K562 (cell line): ENCODE measurements around the gene ZSCAN29. TPM values are rescaled to one million over a fixed set of nuclear protein-coding genes. Genes with fewer than 3 reads are reported as not detected.
A peak's percentile ranks its signal among the peaks of the same experiment; 100 is the strongest.

ENCODE experiments used
- ESRRA ChIP-seq: fragments of 450-650 bp; IDR thresholded peaks from 2 replicates; pipeline ENCODE4 v1.6.1; 2014; ENCODE audit warnings: low read depth, mild to moderate bottlenecking, moderate library complexity, borderline replicate concordance
- MEF2A ChIP-seq: IDR thresholded peaks from 2 replicates; pipeline ENCODE4 v1.6.1; 2011; ENCODE audit warnings: low read depth, mild to moderate bottlenecking, low read length, moderate library complexity; ENCODE audit not compliant: control insufficient read depth
- NFE2L1 ChIP-seq: fragments of 450-650 bp; IDR thresholded peaks from 2 replicates; pipeline ENCODE4 v1.6.1; 2016; ENCODE audit warnings: missing genetic modification characterization, low read depth, mild to moderate bottlenecking, missing compliant biosample characterization, moderate library complexity, borderline replicate concordance
- PHF8 ChIP-seq: fragments of 200-600 bp; sonication (generic); IDR thresholded peaks from 2 replicates; pipeline ENCODE4 v1.6.1; 2012; ENCODE audit warnings: mixed run types, mild to moderate bottlenecking, inconsistent platforms, low read length, moderate library complexity, borderline replicate concordance
- RBM14 ChIP-seq: fragments of 200-400 bp; formaldehyde crosslinking; IDR thresholded peaks from 2 replicates; pipeline ENCODE4 v1.6.1; 2018; ENCODE audit warnings: low read depth, mild to moderate bottlenecking, low read length, moderate library complexity, borderline replicate concordance; ENCODE audit not compliant: insufficient read depth
- REST ChIP-seq, 2 experiments: fragments of 450-650 bp; formaldehyde crosslinking in 1 of 2; IDR thresholded peaks; 2 replicates each; pipeline versions ENCODE4 v1.4.0 to v1.6.1; 2014 to 2020; ENCODE audit warnings: mild to moderate bottlenecking in 2 of 2, borderline replicate concordance in 1 of 2, low read depth in 1 of 2
- TBP ChIP-seq: optimal IDR thresholded peaks from 2 replicates; pipeline ENCODE3; 2011; ENCODE audit warnings: low read depth, low read length, improper control_type of control experiment
- ZFPM2 ChIP-seq: fragments of 250-450 bp; sonication (Bioruptor Pico); IDR thresholded peaks from 2 replicates; pipeline ENCODE4 v1.5.1; 2022; ENCODE audit warnings: mild to moderate bottlenecking
- ZNF12 ChIP-seq: sonication (generic); formaldehyde crosslinking; IDR thresholded peaks from 2 replicates; pipeline ENCODE4 v1.4.0; 2020; ENCODE audit warnings: mild to moderate bottlenecking, missing genetic modification reagents
- ZNF282 ChIP-seq: sonication (generic); formaldehyde crosslinking; IDR thresholded peaks from 2 replicates; pipeline ENCODE4 v1.8.1; 2023; ENCODE audit warnings: missing genetic modification reagents
- ZNF395 ChIP-seq: fragments of 200-800 bp; sonication (Bioruptor generic); IDR thresholded peaks from 2 replicates; pipeline ENCODE4 v1.6.1; 2017; ENCODE audit warnings: missing genetic modification characterization, missing compliant biosample characterization
- ZNF77 ChIP-seq: fragments of 250-450 bp; sonication (Bioruptor Pico); IDR thresholded peaks from 2 replicates; pipeline ENCODE4 v1.5.0; 2020
- polyA plus RNA-seq, 8 experiments: library from polyadenylated mRNA; depleted of rRNA in 4 of 8; stranded (reverse) in 5 of 8; unstranded in 3 of 8; fragments of >200 nt; fragmentation: Nextera tagmentation in 2 of 8; fragmentation: Illumina TruSeq in 1 of 8; extraction: Ambion mirVana in 2 of 8; extraction: Trizol in 1 of 8; gene quantifications; 2 replicates each; pipeline versions ENCODE4 v1.2.1 to v1.2.3, GENCODE V29; 2011 to 2014; ENCODE audit warnings: inconsistent platforms in 1 of 8, missing spikeins in 1 of 8
- total RNA-seq, 7 experiments: library from RNA; depleted of rRNA in 6 of 7; stranded (reverse); fragments of >200 nt in 6 of 7; fragmentation: Illumina TruSeq in 2 of 7; extraction: Trizol in 2 of 7; gene quantifications; 2 replicates each; pipeline versions ENCODE4 v1.2.1 to v1.2.3, GENCODE V29; 2011 to 2021; ENCODE audit warnings: low replicate concordance in 1 of 7

ZSCAN29 gene
- total and polyA plus RNA-seq, 9 of the 15 experiments (the other 6 are each of a cell fraction or from before 2014, with no cell fraction given): 2.5 to 28.6 (median 19.7) TPM

GRCh38 chr15:43329960-43330779 is 40.7 kb downstream of the ZSCAN29 start, which contains the start of gene LCMT2 (continued):
- TF ChIP-seq REST (IDR thresholded peaks at IDR 0.05; ENCODE audit: borderline replicate concordance) (no peak), REST (CRISPR knock-in tag; IDR thresholded peaks at IDR 0.05; ENCODE audit: low read depth) (0 out of 2 replicates have a peak, but pooled peaks have one; percentile 21), RBM14 (peak; percentile 93; the same call in 1 of the 2 replicates), MEF2A (no peak), ESRRA (peak; percentile 79; the same call in 1 of the 2 replicates), ZNF12 (CRISPR knock-in tag) (0 out of 2 replicates have a peak, but pooled peaks have one; percentile 39), PHF8 (peak; percentile 95), ZNF282 (CRISPR knock-in tag) (peak; percentile 79), ZNF77 (CRISPR knock-in tag) (no peak), TBP (peak; percentile 89), ZFPM2 (CRISPR knock-in tag) (no peak), ZNF395 (CRISPR knock-in tag) (peak; percentile 79; the same call in 1 of the 2 replicates), NFE2L1 (tag) (no peak)
